SKM-1 treated with dmso at 0.1 percent for 144 hours (cell line): ENCODE data around the gene VPS4B.
"Not testable (repeated sequence)": the region's sequence is repeated elsewhere in the genome, so short reads cannot be mapped to it uniquely, and the experiment has no call there.

Source experiments
- DNase-seq: peaks from one replicate; lab custom pipeline; 2025; ENCODE audit not compliant: unreplicated experiment; lab: John Stamatoyannopoulos, UW

VPS4B gene

GRCh38 chr18:63373161-63373560 is 49.1 kb downstream of the VPS4B start:
- no peak for DNase-seq

- DNase-seq, result no peak
Observed at GRCh38 chr18:63368611-63369010, 53.7 kb downstream of the VPS4B start.

- DNase-seq, result peak; percentile 94
Observed at GRCh38 chr18:63367053-63367953, 55.0 kb downstream of the VPS4B start, which contains the start of gene KDSR. Gene KDSR, minus strand, starts transcription at chr18:63367206. Its CDS starts 88 bp downstream, at chr18:63367118.

- peak; percentile 27 for DNase-seq
Observed at GRCh38 chr18:63366213-63367052, 55.8 kb downstream of the VPS4B start.

- DNase-seq, result no peak
Observed at GRCh38 chr18:63365876-63366212, 56.4 kb downstream of the VPS4B start.

- no peak for DNase-seq
Observed at GRCh38 chr18:63363951-63364350, 58.3 kb downstream of the VPS4B start.

GRCh38 chr18:63363420-63363819 is 58.9 kb downstream of the VPS4B start:
- not testable (repeated sequence) for DNase-seq

GRCh38 chr18:63356272-63356896 is 65.9 kb downstream of the VPS4B start:
- DNase-seq, result no peak

GRCh38 chr18:63350230-63350629 is 72.0 kb downstream of the VPS4B start:
- no peak for DNase-seq

GRCh38 chr18:63348508-63349136 is 73.7 kb downstream of the VPS4B start:
- no peak for DNase-seq

- no peak for DNase-seq
Observed at GRCh38 chr18:63346480-63347183, 75.6 kb downstream of the VPS4B start.

- DNase-seq, result no peak
Observed at GRCh38 chr18:63346031-63346430, 76.2 kb downstream of the VPS4B start.

- no peak for DNase-seq
Observed at GRCh38 chr18:63344918-63345317, 77.4 kb downstream of the VPS4B start.

- DNase-seq, result no peak
Observed at GRCh38 chr18:63344263-63344662, 78.0 kb downstream of the VPS4B start.

GRCh38 chr18:63342206-63342605 is 80.1 kb downstream of the VPS4B start:
- DNase-seq, result peak; percentile 38

- DNase-seq, result peak; percentile 24
Observed at GRCh38 chr18:63339920-63340484, 82.3 kb downstream of the VPS4B start.
